ENCODE measurements around the gene KIRREL3.

The KIRREL3 gene

GRCh38 chr11:126901783-126902182 is 98.8 kb downstream of the KIRREL3 start:
- no peak for DNase-seq

- DNase-seq, result no peak
These were observed 100.4 kb downstream of the KIRREL3 start for GRCh38 chr11:126899961-126900748.

- DNase-seq, result no peak
These were observed 101.8 kb downstream of the KIRREL3 start for GRCh38 chr11:126898802-126899201.

- no peak for DNase-seq
These were observed 103.1 kb downstream of the KIRREL3 start for GRCh38 chr11:126897430-126897829.

GRCh38 chr11:126896025-126896424 is 104.5 kb downstream of the KIRREL3 start:
- no peak for DNase-seq

- no peak for DNase-seq
These were observed 106.8 kb downstream of the KIRREL3 start for GRCh38 chr11:126893796-126894195.

- DNase-seq, result no peak
These were observed 107.8 kb downstream of the KIRREL3 start for GRCh38 chr11:126892756-126893155.

- DNase-seq, result no peak
These were observed 108.9 kb downstream of the KIRREL3 start for GRCh38 chr11:126891556-126892217.

- DNase-seq, result no peak
These were observed 110.0 kb downstream of the KIRREL3 start for GRCh38 chr11:126890561-126890960.

GRCh38 chr11:126888115-126888712 is 112.4 kb downstream of the KIRREL3 start:
- no peak for DNase-seq

- DNase-seq, result no peak
These were observed 113.9 kb downstream of the KIRREL3 start for GRCh38 chr11:126886636-126887035.

GRCh38 chr11:126886085-126886484 is 114.5 kb downstream of the KIRREL3 start:
- no peak for DNase-seq

- DNase-seq, result no peak
These were observed 116.0 kb downstream of the KIRREL3 start for GRCh38 chr11:126884594-126884993.

GRCh38 chr11:126884192-126884591 is 116.4 kb downstream of the KIRREL3 start:
- DNase-seq, result no peak

GRCh38 chr11:126880872-126881271 is 119.7 kb downstream of the KIRREL3 start:
- no peak for DNase-seq

GRCh38 chr11:126879516-126879915 is 121.1 kb downstream of the KIRREL3 start:
- no peak for DNase-seq

- DNase-seq, result no peak
These were observed 121.6 kb downstream of the KIRREL3 start for GRCh38 chr11:126878913-126879482.

- DNase-seq, result no peak
These were observed 125.7 kb downstream of the KIRREL3 start for GRCh38 chr11:126874831-126875230.

- DNase-seq, result no peak
These were observed 126.3 kb downstream of the KIRREL3 start for GRCh38 chr11:126874276-126874675.

GRCh38 chr11:126871792-126872191 is 128.8 kb downstream of the KIRREL3 start:
- DNase-seq, result no peak

- DNase-seq, result no peak
These were observed 130.5 kb downstream of the KIRREL3 start for GRCh38 chr11:126870021-126870420.

GRCh38 chr11:126868741-126869140 is 131.8 kb downstream of the KIRREL3 start:
- no peak for DNase-seq

GRCh38 chr11:126864934-126865333 is 135.6 kb downstream of the KIRREL3 start:
- DNase-seq, result no peak
